MG63 (cell line): Measurements from ENCODE around the gene RNF144B. TPM values are rescaled to one million over a fixed set of nuclear protein-coding genes. Genes with fewer than 3 reads are reported as not detected.
A peak's percentile ranks its signal among the peaks of the same experiment; 100 is the strongest.
"Not testable (repeated sequence)": the region's sequence is repeated elsewhere in the genome, so short reads cannot be mapped to it uniquely, and the experiment has no call there.

ENCODE experiments used
- DNase-seq: peaks from one replicate; pipeline ENCODE4 v3.0.0-alpha.2; 2020
- H3K27me3 ChIP-seq: fragments of 250-450 bp; sonication (Bioruptor Pico); 2 replicates; pipeline ENCODE4 v1.5.1; 2020; ENCODE audit warnings: mild to moderate bottlenecking, moderate library complexity
- H3K36me3 ChIP-seq: fragments of 250-450 bp; sonication (Bioruptor Pico); 2 replicates; pipeline ENCODE4 v1.5.1; 2020; ENCODE audit warnings: mild to moderate bottlenecking, moderate library complexity
- H3K4me3 ChIP-seq: fragments of 250-450 bp; sonication (Bioruptor Pico); 2 replicates; pipeline ENCODE4 v1.5.1; 2020; ENCODE audit warnings: mild to moderate bottlenecking, moderate library complexity
- H3K9me3 ChIP-seq: fragments of 250-450 bp; sonication (Bioruptor Pico); 2 replicates; pipeline ENCODE4 v1.5.1; 2020; ENCODE audit warnings: mild to moderate bottlenecking, moderate library complexity
- total RNA-seq: library from RNA; depleted of rRNA; stranded (reverse); fragments of >200 nt; shearing (Covaris generic); gene quantifications from 2 replicates; pipeline ENCODE4 v1.2.3, GENCODE V29; 2014; ENCODE audit warnings: low replicate concordance

RNF144B gene
- total RNA-seq, 1 experiment from 2014 or later, result 1.9 TPM

DNA sequence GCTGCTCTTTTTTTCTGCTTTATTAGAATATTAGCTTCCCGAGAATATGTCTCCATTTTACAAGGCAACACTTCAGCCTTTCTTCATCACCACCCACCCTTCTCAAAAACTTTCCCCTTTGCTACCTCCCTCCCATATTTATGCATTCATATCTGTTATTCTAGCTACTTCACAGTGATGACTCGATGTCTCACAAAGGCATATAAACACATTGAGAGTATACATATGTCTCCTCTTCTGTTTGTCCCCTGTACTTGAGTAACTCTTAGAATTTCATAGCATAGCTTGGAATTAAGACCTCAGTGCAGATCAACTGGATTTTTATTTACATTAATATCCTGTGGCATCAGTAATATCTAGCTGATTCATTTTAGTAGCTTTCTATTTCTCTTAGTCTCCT is 6.5 kb downstream of the RNF144B start:
- H3K9me3 ChIP-seq, result no peaks in the 10 kb centered on the region
- no peak for DNase-seq
- no peak overlapping the region for H3K4me3 ChIP-seq
- H3K36me3 ChIP-seq, result no peaks in the 10 kb centered on the region
- H3K27me3 ChIP-seq, result no peaks in the 10 kb centered on the region

DNA sequence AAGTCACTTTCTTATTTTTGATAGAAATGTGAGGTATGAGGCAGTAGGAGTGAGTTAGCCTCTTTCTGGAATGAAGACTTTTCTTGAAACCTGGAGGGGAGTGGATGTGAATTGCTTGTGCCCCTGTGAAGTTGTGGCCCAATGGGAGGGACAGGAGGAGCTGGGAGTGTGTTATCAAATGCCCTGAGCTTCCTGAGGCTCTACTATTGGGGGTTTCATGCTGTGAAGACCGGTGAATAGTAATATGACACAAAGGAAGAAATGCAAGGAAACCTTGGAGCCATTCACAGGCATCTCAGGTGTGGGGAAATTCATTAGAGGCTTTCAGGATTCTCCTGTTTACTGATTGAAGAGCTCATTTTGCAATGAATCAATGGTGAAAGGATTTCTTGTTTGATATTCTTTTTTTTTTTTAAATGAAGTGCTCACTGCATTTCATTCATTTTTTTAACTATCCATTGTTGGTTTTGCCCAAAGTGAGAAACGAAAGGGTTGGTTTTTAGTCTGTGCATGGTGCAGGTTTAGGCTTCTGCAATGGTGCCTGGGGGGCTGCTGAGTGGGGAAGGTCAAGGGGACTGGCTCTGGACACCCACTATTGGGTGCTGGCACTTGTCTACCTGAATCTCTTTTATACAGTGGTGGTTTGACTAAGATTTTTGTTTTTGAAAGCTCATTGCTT is 8.2 kb downstream of the RNF144B start:
- no peak for DNase-seq
- no peaks in the 10 kb centered on the region for H3K27me3 ChIP-seq
- no peak overlapping the region for H3K4me3 ChIP-seq
- H3K36me3 ChIP-seq, result no peaks in the 10 kb centered on the region
- H3K9me3 ChIP-seq, result no peaks in the 10 kb centered on the region

DNA sequence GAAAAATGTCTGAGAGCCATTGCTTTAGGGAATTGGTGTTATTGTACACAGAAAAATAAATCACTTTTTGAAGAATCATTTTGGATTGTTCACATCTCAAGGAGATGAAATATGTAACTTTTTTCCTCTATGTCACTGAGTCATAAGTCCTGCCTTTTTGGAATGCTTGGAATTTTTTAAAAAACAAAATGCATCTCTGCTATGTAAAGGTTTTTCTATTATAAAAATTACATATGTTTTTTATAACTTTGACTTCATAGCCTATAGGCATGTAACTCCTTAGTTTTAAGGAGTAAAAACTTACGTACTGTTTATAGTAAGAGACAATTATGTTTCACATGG is 8.7 kb downstream of the RNF144B start:
- Histone ChIP-seq H3K27me3 (no peaks in the 10 kb centered on the region), H3K9me3 (no peaks in the 10 kb centered on the region), H3K36me3 (no peaks in the 10 kb centered on the region), H3K4me3 (no peak overlapping the region)
- no peak for DNase-seq

DNA sequence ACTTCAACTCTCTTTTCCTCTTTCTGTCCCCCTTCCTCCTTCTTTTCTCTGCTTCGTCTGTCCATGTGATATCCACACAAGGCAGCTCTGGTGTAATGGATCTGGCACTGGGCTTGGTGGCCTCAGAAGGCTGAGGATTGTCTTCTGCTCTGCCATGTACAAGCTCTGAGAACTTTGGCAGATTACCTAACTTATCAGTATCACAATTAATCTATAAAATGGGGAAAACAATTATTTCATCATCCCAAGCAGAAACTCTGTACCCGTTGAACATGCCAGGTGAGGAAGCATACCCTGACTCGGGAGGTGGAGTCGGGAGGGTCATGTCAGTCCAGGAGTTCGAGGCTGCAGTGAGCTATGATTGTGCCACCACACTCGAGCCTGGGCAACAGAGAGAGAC is 10.6 kb downstream of the RNF144B start:
- no peak for DNase-seq
- H3K9me3 ChIP-seq, result no peaks in the 10 kb centered on the region
- no peaks in the 10 kb centered on the region; the same call in 1 of the 2 replicates for H3K36me3 ChIP-seq
- H3K4me3 ChIP-seq, result no peak overlapping the region
- H3K27me3 ChIP-seq, result no peaks in the 10 kb centered on the region

DNA sequence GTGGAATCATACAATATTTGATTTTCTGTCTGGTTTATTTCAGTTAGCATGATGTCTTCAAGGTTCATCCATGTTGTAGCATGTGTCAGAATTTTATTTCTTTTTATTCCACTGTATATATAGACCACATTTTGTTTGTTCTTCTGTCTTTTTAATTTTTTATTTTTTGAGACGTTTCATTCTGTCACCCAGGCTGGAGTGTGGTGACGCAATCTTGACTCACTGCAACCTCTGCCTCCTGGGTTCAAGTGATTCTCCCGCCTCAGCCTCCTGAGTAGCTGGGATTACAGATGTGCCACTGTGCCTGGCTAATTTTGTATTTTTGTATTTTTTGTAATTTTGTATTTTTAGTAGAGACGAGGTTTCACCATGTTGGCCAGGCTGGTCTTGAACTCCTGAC is 11.1 kb downstream of the RNF144B start:
- not testable (repeated sequence) for H3K9me3 ChIP-seq, H3K36me3 ChIP-seq, H3K4me3 ChIP-seq, H3K27me3 ChIP-seq, DNase-seq

DNA sequence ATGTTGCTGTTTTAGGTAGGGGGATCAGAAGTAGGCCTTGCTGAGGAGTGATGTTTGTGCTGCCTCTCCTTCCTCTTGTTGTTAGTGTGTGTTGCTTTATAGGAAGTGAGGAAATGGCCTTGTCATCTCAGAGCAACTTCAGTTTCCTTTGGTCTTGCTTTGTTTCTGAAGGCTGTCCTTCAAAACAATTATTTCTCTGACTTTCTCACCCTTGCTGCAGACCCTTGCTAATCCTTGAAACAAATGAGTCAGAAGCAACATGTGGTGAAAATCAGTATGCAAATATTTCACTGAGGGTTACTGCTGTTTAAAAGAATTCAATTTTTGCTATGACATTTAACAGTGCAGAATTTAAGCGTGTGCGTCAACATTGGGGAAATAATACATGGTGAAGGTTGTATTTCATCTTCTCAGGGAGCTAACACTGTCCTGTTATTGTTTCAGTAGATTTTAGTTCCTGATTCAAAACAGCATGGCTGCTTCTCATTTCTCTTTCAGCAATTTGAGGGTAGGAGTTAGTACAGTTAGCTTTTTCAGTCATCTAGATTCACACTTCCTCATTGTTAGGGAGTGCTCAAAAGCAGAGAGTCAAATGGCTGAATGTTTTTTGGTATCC is 13.8 kb downstream of the RNF144B start:
- Histone ChIP-seq H3K36me3 (no peaks in the 10 kb centered on the region; the same call in none of the 2 replicates), H3K4me3 (no peak overlapping the region), H3K27me3 (no peaks in the 10 kb centered on the region), H3K9me3 (no peaks in the 10 kb centered on the region)
- no peak for DNase-seq

DNA sequence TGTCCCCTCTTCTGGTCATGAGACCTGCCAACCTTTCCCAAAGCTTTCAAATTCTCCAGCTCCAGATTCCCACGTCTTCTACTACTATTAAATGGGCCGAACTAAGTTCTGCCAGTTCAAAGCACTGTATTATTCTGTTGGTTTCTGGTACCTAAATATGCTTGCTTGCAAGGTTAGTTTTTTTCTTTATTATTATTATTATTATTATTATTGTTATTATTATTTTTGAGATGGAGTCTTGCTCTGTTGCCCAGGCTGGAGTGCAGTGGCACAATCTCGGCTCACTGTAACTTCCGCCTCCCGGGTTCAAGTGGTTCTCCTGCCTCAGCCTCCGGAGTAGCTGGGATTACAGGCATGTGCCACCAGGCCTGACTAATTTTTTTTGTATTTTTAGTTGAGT is 17.8 kb downstream of the RNF144B start:
- H3K36me3 ChIP-seq, H3K27me3 ChIP-seq, H3K4me3 ChIP-seq, H3K9me3 ChIP-seq, DNase-seq: not testable (repeated sequence)

DNA sequence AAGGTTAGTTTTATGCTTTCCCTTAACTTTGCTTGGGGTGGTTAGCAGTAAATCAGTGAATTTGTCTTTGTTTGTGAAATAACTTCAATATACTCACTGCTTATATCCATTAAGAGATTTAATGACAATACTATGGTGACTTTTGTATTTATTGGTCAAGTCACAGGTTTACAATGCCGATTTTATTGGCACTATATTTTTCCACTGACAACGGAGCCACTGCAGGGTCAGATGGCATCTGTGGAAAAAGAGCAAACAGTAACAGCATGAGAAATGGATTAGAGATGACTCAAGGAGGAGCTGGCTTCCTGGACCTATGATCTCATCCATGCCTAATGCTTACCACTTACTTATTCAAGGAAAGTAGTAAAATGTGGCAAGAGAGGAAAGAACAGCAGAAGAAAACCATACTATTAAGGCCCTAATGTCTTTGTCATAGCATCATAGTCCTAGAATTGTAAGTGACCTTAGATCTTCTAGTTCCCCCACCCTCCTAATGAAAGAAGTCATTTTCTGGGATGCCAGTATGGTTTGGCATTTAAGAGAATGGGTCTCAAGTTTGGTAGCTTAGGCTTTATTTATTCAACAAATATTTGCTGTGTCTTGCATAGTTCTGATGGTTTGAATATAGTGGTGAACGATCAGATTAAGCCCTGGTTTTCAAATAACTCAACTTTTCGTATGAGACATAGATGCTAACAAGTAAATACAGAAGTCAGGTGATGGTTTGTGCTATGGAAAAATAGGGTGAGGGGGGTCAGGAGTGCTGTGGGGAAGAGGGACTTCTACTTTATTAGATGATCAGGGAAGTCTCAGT is 18.5 kb downstream of the RNF144B start:
- DNase-seq, result peak; percentile 69

DNA sequence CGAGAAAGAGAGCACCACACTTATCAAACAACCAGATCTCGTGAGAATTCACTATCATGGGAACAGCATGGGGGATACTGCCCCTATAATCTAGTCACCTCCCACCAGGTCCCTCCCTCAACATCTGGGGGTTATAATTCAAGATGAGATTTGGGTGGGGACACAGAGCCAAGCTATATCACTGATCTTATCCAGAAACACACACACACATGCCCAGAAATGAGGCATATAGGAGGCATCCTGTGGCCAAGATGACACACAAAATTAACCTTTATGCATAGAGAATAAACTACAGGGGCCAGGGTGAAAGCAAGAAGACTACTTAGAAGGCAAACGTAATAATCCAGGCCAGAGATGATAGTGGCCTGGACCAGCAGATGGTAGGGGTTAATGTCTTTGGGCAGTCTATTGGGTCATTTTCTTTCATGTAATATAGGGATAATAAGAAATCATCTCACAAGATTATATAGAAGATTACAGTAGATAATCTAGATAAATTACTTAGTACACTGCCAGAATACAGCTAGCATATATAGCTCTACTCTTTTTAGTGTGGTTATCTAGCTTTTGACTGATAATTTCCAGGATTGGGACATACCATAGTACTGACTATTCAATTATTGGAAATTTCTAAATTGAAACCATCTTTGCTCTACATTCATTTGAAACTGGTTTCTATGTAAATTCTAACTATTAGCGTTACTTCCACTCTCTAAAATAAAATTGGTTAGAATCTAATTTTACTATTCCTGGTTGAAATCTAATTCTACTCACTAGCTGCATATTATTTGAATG is 20.0 kb downstream of the RNF144B start:
- DNase-seq, result no peak
- peaks cover 3% of the 10 kb centered on the region for H3K36me3 ChIP-seq
- no peak overlapping the region for H3K4me3 ChIP-seq
- H3K27me3 ChIP-seq, result no peaks in the 10 kb centered on the region
- no peaks in the 10 kb centered on the region for H3K9me3 ChIP-seq

More for the DNA sequence above, 18.5 kb downstream of the RNF144B start:
- peaks cover 3% of the 10 kb centered on the region for H3K36me3 ChIP-seq
- no peaks in the 10 kb centered on the region for H3K9me3 ChIP-seq
- no peaks in the 10 kb centered on the region for H3K27me3 ChIP-seq
- H3K4me3 ChIP-seq, result no peak overlapping the region

DNA sequence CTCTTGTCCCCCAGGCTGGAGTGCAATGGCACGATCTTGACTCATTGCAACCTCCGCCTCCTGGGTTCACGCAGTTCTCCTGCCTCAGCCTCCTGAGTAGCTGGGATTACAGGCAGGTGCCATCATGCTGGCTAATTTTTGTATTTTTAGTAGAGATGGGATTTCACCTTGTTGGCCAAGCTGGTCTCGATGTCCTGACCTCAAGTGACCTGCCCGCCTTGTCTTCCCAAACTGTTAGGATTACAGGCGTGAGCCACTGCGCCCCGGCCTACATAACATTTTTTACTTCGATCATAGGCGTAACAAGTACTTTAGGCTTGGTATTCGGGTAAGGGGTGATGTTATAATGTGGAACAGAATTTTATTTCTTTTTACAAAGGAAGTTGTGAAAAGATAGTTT is 22.5 kb downstream of the RNF144B start:
- H3K4me3 ChIP-seq, H3K36me3 ChIP-seq, DNase-seq, H3K9me3 ChIP-seq, H3K27me3 ChIP-seq: not testable (repeated sequence)

DNA sequence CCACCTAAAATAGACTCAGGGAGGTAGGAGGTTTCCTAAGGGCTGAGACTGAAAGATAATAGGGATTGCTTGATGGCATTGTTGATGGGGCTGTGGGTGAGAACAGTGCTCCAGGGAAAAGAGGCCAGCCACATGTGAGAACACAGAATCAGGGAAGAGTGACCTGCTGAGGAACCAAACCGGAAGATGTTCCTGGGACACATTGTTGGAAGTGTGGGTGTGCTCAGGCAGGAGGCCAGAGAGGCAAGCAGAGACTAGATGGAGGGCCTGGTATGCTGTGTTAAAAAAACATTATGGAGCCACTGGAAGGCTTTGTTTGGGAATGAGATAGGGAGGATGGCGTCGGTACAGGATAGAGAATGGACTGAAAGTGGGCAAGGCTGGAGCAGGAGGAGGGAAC is 23.3 kb downstream of the RNF144B start:
- Histone ChIP-seq H3K36me3 (peaks cover 3% of the 10 kb centered on the region; the same call in 1 of the 2 replicates), H3K9me3 (no peaks in the 10 kb centered on the region), H3K27me3 (no peaks in the 10 kb centered on the region), H3K4me3 (no peak overlapping the region)
- DNase-seq, result no peak

DNA sequence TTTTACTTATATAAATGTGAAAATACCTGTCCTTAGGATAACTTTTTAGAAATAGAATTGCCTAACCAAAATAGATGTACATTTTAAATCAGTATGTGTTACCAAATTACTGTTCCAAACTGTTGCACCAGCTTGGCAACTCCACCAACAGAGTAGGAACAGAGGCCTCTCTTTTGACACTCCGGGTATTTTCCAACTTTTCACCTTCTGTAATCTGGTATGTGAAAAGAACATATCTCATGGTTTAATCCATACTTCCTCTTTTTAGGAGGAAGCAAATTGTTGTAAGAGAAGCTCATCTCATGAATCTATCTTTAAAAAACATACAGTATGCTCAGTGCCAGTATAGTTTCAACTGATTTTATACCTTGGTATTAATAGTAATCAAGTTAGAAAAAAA is 24.9 kb downstream of the RNF144B start:
- Histone ChIP-seq H3K27me3 (no peaks in the 10 kb centered on the region), H3K4me3 (no peak overlapping the region), H3K9me3 (no peaks in the 10 kb centered on the region), H3K36me3 (peaks cover 3% of the 10 kb centered on the region; the same call in 1 of the 2 replicates)
- DNase-seq, result no peak

DNA sequence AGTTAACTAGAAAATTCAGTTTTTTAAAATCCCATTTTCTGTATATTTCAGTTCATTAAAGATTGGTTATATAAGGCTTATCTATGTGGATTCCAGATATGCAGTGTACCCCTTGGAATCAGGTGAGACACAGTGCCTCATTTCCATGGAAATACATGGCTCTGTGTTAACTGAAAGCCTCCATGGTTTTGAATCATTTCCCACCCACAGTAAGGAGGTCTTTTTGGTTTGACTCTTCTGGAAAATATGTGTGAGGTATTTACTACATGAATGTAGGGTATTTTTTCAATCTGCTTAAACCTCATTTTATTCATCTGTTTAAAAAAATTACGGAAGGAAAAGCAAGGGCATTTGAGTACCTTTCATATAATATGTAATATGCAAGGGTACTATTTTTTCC is 25.5 kb downstream of the RNF144B start:
- Histone ChIP-seq H3K9me3 (no peaks in the 10 kb centered on the region), H3K36me3 (no peaks in the 10 kb centered on the region), H3K27me3 (no peaks in the 10 kb centered on the region), H3K4me3 (no peak overlapping the region)
- no peak for DNase-seq

DNA sequence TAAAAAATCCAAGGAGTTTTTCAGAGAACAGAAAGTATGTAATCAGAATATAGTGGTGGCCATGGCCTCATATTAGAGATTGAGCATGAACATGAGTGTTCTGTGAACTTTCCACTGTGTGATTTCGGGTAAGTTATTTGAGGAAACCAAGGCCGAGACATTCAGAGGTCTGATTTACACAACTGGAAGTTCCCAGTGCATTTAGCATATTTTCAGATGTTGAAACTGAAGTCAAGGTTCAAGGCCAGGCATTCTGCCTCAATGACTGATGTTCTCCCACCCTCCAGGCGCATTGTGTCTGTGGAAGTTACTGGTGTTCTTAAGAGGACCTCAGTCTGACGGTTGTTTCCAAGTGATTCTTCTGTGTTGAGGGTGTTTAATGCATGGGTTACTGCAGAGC is 26.2 kb downstream of the RNF144B start:
- Histone ChIP-seq H3K9me3 (no peaks in the 10 kb centered on the region), H3K4me3 (no peak overlapping the region), H3K36me3 (no peaks in the 10 kb centered on the region), H3K27me3 (no peaks in the 10 kb centered on the region)
- no peak for DNase-seq

DNA sequence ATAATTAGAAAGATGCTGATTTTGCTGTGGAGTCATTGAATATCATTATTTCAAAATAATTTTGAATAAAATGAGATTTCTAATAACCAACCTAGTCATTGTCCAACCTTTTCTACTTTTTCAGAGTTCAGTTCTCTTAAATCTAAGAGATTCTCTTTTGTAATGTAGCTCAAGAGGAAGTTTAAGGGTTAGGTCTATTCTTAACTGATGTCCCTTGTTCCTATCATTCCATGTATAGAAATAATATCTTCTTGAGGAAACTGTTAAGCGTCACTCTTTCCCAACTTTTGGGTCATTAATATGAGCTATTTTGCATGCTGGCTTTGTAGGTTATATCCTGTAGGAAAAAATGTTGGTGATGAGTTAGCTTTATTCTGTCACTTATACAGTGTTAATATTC is 27.0 kb downstream of the RNF144B start:
- Histone ChIP-seq H3K4me3 (no peak overlapping the region), H3K9me3 (no peaks in the 10 kb centered on the region), H3K27me3 (no peaks in the 10 kb centered on the region), H3K36me3 (no peaks in the 10 kb centered on the region)
- no peak for DNase-seq

DNA sequence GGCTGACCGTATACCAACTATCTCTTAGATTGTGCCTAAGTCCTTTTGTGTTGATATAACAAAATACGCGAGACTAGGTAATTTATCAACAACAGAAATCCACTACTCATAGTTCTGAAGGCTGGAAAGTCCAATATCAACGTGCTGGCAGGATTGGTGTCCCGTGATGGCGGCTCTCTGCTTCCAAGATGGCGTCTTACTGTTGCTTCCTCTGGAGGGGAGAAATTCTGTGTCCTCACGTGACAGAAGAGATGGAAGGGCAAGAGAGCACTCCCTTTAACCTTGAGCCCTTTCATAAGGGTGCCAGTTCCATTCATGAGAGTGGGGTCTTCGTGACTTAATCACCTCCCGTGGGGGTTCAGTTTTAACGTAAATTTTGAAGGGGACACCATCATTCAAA is 28.1 kb downstream of the RNF144B start:
- no peak overlapping the region for H3K4me3 ChIP-seq
- no peaks in the 10 kb centered on the region for H3K9me3 ChIP-seq
- no peaks in the 10 kb centered on the region for H3K36me3 ChIP-seq
- H3K27me3 ChIP-seq, result no peaks in the 10 kb centered on the region
- no peak for DNase-seq
